Epithelial cell of prostate (primary cell): Measurements from ENCODE around the gene BMERB1.

Experiments
- DNase-seq: peaks from one replicate; pipeline ENCODE4 v3.0.0-alpha.2; 2011; ENCODE audit warnings: low read depth, low spot score
- H3K27ac ChIP-seq: fragments of 450-650 bp; 2 replicates; pipeline ENCODE4 v1.5.1; 2017; ENCODE audit warnings: mild to moderate bottlenecking

BMERB1 gene

DNA sequence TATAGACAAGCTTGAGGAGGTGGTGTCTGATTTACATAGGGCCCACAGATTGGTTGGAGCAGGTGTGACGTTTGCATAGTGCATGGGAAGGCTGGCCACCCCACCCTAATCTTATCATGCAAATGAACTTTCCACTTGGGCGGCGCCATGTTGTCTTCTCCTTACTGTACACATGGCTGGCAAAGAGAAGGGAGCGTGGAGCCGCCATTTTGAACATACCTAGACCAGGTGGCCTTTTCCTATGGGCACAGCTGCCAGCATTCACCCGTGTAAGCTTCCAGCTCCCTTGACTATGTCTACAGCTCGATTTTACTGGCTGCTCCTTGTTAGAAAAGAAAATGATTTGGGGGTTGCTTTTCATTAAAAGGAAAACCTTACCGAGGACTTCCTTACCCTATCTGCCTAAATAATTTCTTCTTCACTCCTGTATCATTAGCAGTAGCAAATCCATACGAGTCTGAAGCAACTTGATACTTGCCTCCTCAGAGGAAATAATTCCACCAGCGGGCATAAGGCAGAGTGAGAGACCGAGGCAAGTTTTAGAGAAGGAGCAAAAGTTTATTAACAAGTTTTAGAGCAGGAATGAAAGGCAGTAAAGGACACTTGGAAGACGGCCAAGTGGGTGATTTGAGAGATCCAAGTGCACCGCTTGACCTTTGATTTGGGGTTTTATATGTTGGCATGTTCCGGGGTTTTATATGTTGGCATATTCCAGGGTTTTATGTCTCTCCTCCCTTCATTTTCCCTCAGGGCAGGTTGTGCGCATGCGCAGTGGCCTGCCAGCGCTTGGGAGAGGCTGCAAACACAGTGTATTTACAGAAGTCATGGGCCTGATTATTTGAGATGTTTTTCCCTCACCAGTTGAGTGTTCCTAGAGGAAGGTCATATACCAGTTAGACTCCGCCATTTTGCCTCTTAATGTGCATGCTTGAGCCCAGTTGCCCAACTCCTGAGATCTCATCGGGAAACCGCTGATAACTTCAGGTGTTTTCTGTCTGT lies 142.9 kb downstream of the BMERB1 start:
- DNase-seq: no peak
- peak overlapping the region; percentile 54 for H3K27ac ChIP-seq

DNA sequence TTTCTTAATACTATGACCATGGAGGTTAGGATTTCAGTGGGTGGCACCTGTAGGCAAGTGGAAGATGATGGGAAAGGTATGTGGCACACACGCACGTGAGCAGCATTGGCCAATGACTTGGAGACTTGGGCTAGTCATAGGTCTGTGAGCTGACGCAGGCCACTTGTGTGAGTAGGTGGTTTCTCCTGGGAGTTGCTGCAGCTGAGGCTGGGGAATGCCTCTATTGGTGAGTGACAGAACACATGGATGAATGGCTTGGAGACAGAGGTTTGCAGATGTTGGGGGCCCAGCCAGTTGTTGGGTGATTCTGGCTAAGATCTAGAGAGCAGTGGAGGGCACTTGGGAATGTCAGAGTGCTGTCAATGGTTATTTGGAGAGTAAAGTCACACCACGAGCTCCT lies 144.4 kb downstream of the BMERB1 start:
- no peak for DNase-seq
- H3K27ac ChIP-seq: no peak overlapping the region

GRCh38 chr16:15581127-15581815 lies 146.9 kb downstream of the BMERB1 start:
- DNase-seq: no peak
- H3K27ac ChIP-seq: no peak overlapping the region

GRCh38 chr16:15583526-15583925 lies 149.1 kb downstream of the BMERB1 start:
- DNase-seq: no peak
- no peak overlapping the region for H3K27ac ChIP-seq

DNA sequence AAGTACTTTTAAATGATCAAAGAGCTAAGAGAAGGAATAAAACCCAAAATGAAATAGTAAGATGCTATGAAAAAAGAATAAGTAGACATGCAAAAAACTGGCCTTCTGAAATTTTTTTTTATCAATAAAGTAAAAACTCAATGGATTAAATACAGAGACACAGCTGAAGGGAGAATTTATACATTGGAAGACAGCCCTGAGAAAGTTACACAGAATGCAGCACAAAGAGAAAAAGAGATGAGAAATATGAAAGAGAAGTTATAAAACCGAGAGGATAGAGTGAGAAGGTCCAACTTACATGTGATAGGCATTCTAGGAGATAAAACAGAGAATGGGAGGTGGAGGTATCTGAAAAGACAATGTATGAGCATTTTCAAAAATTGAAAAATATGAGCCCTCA lies 151.6 kb downstream of the BMERB1 start:
- no peak overlapping the region for H3K27ac ChIP-seq
- no peak for DNase-seq

DNA sequence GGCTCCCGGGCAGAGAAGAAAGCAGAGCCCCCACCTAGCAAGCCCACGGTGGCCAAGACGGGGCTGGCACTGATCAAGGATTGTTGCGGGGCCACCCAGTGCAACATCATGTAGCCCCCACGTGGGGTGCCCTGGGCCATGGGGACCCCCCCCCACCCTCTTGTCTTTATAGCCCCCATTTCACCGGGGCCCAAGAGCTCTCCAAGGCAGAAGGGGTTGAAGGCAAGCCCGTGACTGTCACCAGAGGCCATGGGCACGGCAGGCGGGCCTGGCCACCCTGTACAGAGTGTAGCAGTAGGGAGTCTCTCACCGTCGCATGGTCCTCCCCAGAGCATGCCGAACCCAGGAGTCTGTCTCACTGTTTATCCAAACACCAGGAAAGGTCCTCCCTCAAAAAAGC lies 152.3 kb downstream of the BMERB1 start:
- no peak overlapping the region for H3K27ac ChIP-seq
- DNase-seq: no peak

DNA sequence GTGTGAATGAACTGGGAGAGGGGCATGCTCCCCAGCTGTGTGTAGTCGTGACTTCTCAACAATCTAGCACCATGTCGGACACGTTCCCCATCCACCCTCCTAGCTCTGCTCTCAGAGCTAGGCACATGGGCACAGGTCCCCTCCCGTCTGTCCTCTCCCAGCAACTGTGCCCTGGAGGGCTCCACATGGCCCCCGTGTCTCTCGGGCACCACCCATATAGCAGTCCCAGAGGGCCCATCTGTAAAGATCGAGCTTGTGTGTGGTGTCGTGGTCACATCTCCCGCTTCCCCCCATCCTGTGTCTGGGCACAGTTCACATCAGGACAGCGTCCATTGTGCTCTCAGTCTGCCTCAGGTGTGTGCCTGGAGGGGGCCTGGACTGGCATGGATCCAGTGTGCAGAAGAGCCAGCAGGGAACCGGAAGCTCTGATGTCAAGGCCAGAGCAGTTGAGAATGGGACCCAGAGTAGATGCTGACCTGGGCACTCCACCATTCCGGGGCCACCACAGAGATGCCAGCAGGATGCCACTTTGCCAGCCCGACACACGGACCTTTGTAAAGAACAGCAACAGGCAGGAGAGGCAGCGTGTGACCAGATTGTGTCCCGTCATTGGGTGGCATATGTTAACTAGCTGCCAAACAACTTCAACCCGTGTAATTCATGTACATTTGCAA lies 152.9 kb downstream of the BMERB1 start:
- no peak overlapping the region for H3K27ac ChIP-seq
- no peak for DNase-seq

DNA sequence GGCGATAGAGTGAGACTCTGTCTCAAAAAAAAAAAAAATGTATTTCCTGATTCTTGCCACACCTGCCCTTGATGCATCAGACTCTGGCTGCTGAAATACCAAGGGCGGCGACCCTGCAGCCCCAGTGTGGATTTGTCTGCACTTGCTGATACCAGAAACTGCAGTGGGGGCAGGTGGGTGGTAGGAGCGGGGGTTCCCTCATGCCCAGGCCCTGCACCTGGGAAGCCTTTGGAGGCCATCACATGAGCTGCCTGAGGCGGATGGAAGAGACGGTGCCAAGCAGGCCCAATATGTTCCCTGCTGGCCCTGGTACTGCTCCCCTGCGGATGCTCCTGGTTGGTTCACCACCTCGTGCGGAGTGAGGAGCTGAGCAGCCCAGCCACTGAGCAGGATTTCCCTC lies 157.9 kb downstream of the BMERB1 start:
- no peak for DNase-seq

GRCh38 chr16:15593235-15593634 lies 158.8 kb downstream of the BMERB1 start:
- H3K27ac ChIP-seq: peak overlapping the region; percentile 99
- no peak for DNase-seq

More for the DNA sequence above, 157.9 kb downstream of the BMERB1 start:
- peak overlapping the region; percentile 99 for H3K27ac ChIP-seq

- no peak overlapping the region for H3K27ac ChIP-seq
- no peak for DNase-seq
Observed at GRCh38 chr16:15594711-15595320, 160.4 kb downstream of the BMERB1 start.

GRCh38 chr16:15597135-15597534 lies 162.7 kb downstream of the BMERB1 start:
- no peak overlapping the region for H3K27ac ChIP-seq
- DNase-seq: no peak

GRCh38 chr16:15597822-15598647 lies 163.6 kb downstream of the BMERB1 start:
- no peak overlapping the region for H3K27ac ChIP-seq
- no peak for DNase-seq

- DNase-seq: no peak
- H3K27ac ChIP-seq: no peak overlapping the region
Observed at GRCh38 chr16:15598648-15599190, 164.3 kb downstream of the BMERB1 start.

GRCh38 chr16:15599303-15600070 lies 165.1 kb downstream of the BMERB1 start:
- no peak overlapping the region for H3K27ac ChIP-seq
- no peak for DNase-seq

DNA sequence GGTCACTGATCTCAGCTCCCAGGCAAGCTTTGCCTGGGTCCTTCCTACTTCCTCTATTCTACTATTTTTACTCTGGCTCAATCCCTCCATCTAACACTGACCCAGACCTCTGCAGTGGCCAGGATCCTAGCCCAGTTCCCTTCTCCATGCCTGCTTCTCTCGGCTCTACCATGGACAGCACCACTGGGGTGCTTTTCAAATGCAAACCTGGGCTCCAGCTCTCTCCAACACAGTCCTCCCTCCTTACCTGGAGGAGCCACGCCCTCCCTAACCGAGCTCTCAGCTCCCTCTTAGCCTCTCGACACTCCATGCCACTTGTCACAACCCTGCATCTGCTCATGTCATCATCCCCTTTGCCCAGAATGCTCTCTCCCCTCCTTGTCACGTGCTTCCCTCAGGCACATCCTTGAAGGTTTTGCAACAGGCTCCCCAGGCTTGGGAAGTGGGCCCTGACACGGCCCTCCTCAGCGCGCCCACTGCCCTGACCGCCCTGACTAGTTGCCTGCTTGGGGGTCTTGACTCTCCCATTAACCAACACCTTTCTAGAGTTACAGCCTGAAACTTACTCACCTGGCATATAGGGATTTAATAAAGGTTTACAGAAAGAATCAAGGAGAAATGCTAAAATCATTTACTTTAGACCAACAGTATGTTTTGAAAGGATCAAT lies 167.0 kb downstream of the BMERB1 start:
- no peak overlapping the region for H3K27ac ChIP-seq
- DNase-seq: no peak

GRCh38 chr16:15602285-15603044 lies 168.1 kb downstream of the BMERB1 start:
- no peak for DNase-seq
- no peak overlapping the region for H3K27ac ChIP-seq
